Measurements from ENCODE around the gene ZNF536. TPM values are rescaled to one million over a fixed set of nuclear protein-coding genes. Genes with fewer than 3 reads are reported as not detected.

Gene ZNF536
- total and polyA plus RNA-seq, 2 of the 4 experiments (the other 2 are of a cell fraction), result not detected

DNA sequence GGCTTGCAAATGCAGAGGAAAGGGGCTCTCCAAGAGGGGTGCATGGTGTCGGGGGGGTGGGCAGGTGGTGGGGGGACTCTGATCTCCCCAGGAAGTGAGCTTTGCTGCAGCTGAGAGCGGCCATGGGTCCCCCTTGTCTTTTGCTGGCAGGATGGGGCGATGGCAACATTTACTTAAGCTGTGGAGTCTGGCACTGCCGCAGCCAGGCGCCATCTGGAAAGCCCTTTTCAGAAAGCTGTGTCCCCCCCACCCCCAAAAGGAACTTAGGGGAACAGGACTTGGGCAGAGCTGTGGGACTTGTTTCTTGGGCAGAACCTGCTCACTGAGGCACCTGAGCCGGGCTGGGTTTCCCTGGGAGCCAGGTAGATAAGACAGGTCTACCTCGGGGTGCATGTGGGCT is 80.7 kb downstream of the ZNF536 start:
- no peaks in the 10 kb centered on the region for H4K20me1 ChIP-seq (ENCODE audit: insufficient read depth, low read length)
- no peak overlapping the region for H2BK5ac ChIP-seq (ENCODE audit: low read depth, low read length, poor library complexity, severe bottlenecking)
- H2BK15ac ChIP-seq (ENCODE audit: low read depth, low read length), result no peak overlapping the region
- dilution Hi-C loops (cut with HindIII; ENCODE audit: low sequenced_read_pairs, unreplicated experiment) (no loop called here), intact Hi-C loops (cut with micrococcal nuclease) (no loop called here), in situ Hi-C loops (cut with MboI; ENCODE audit: low sequenced_read_pairs) (no loop called here)
- H3K79me1 ChIP-seq (ENCODE audit: low read depth in 1 of 2, low read length in 2 of 2), result no peaks in the 10 kb centered on the region
- no peaks in the 10 kb centered on the region for H3K4me1 ChIP-seq (ENCODE audit: control insufficient read depth, insufficient read depth, low read length)
- ChIA-PET CTCF (no interaction called here), POLR2A (ENCODE audit: unreplicated experiment) (no interaction called here)
- H3K27me3 ChIP-seq (ENCODE audit: control insufficient read depth, insufficient read depth, low read length), result no peaks in the 10 kb centered on the region
- no peak overlapping the region for H2AK5ac ChIP-seq (ENCODE audit: low read depth, low read length)
- H3K4ac ChIP-seq (ENCODE audit: low read depth, low read length), result no peak overlapping the region
- no peak overlapping the region for H2AK9ac ChIP-seq (replicated peaks; ENCODE audit: low read depth, low read length, poor library complexity)
- TF ChIP-seq MAZ (IDR thresholded peaks at IDR 0.05; ENCODE audit: borderline replicate concordance, low read depth, low read length) (no peak), RAD21 (IDR thresholded peaks at IDR 0.05; ENCODE audit: low read length) (no peak), RCOR1 (IDR thresholded peaks at IDR 0.05; ENCODE audit: insufficient replicate concordance, low read length) (no peak), FOS (IDR thresholded peaks at IDR 0.05; ENCODE audit: low read depth, low read length) (no peak)
- H4K5ac ChIP-seq (ENCODE audit: low read depth, low read length), result no peak overlapping the region
- no peak overlapping the region for H3K4me2 ChIP-seq (ENCODE audit: low read depth, low read length)
- H3K36me3 ChIP-seq (ENCODE audit: control insufficient read depth, insufficient read depth, low read length), result no peaks in the 10 kb centered on the region
- no peak overlapping the region for H3K56ac ChIP-seq (ENCODE audit: extremely low read depth, insufficient read depth, low read length)
- no peak overlapping the region for H3K14ac ChIP-seq (replicated peaks; ENCODE audit: low read depth, low read length)
- BruUV-seq (replicated peaks), result no TSS peak
- H3K9ac ChIP-seq (ENCODE audit: low read depth, low read length), result no peak overlapping the region
- H3K23ac ChIP-seq (ENCODE audit: low read depth, low read length), result no peak overlapping the region
- no peak overlapping the region for H4K91ac ChIP-seq (ENCODE audit: insufficient read depth, low read depth, low read length)
- H3K9me1 ChIP-seq (ENCODE audit: insufficient read depth, low read length), result no peaks in the 10 kb centered on the region
- no peak overlapping the region for H2AFZ ChIP-seq (replicated peaks; ENCODE audit: low read length, poor library complexity)
- no peak overlapping the region for H2BK20ac ChIP-seq (ENCODE audit: low read depth, low read length)
- H4K8ac ChIP-seq (ENCODE audit: low read depth in 2 of 2, low read length in 2 of 2), result no peak overlapping the region
- WGBS, 2 experiments (ENCODE audit: extremely low coverage in 2 of 2, insufficient read length in 1 of 2), result no CpG with 5 or more reads among the region's 7 CpGs
- H2BK120ac ChIP-seq (ENCODE audit: low read depth, low read length), result no peak overlapping the region
- H3K18ac ChIP-seq (ENCODE audit: low read depth, low read length), result no peak overlapping the region
- H3K9me3 ChIP-seq (ENCODE audit: control insufficient read depth, insufficient read depth, low read length), result peaks cover 17% of the 10 kb centered on the region
- DNase-seq, result no peak
- no peak overlapping the region for H3K4me3 ChIP-seq (ENCODE audit: insufficient read depth, low read depth, low read length)
- ATAC-seq (ENCODE audit: low read depth), result no peak
- no peak overlapping the region for H3K27ac ChIP-seq (ENCODE audit: insufficient read depth, low read length)

Measured in IMR-90 (cell line).